Nephron (organoid): ENCODE data around the gene RALGAPB.

Source experiments
- H3K27ac Mint-ChIP-seq, 3 experiments: 2 replicates each; pipeline ENCODE4 v1.8.0; 2020; ENCODE audit warnings: mixed read lengths in 3 of 3, mild to moderate bottlenecking in 2 of 3, moderate library complexity in 1 of 3
- H3K27me3 Mint-ChIP-seq: 2 replicates; pipeline ENCODE4 v1.8.0; 2021; ENCODE audit warnings: low read depth, mild to moderate bottlenecking, moderate library complexity, mixed read lengths
- H3K36me3 Mint-ChIP-seq: 2 replicates; pipeline ENCODE4 v1.8.0; 2020; ENCODE audit warnings: low read depth, mixed read lengths
- H3K4me1 Mint-ChIP-seq: 2 replicates; pipeline ENCODE4 v1.8.0; 2020; ENCODE audit warnings: mixed read lengths
- H3K4me3 Mint-ChIP-seq, 3 experiments: 2 replicates each; pipeline ENCODE4 v1.8.0; 2020; ENCODE audit warnings: mild to moderate bottlenecking in 3 of 3, mixed read lengths in 3 of 3, moderate library complexity in 2 of 3
- H3K9me3 Mint-ChIP-seq: 2 replicates; pipeline ENCODE4 v1.8.0; 2020; ENCODE audit warnings: mixed read lengths
- TF ChIP-seq, protein P1 (sequence below), 3 experiments: fragments of 200-600 bp; sonication (generic); IDR thresholded peaks; one replicate each; pipeline ENCODE4 v1.5.0; 2021; ENCODE audit warnings: antibody characterized with exemption in 3 of 3; ENCODE audit not compliant: unreplicated experiment in 3 of 3

RALGAPB gene

DNA sequence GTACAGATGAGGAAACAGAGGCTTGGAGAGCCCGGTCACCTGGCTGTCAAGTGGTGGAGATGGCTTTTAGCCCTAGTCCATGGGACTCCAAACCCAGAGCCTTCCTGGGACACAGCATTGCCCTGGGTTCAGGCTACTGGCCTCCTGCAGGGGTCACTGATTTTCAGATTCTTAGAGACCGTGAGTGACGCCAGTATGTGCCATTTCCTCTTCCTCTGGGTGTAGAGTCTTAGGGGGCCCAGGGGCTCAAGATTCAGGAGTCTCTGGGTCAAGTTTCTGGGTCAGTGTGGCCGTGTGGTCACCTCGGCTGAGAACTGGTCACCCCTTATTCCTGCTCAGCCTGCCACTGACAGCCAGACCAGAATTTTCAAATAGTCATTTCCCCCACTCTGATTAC is 129.5 kb downstream of the RALGAPB start:
- peaks cover 78% of the 10 kb centered on the region for H3K27me3 Mint-ChIP-seq
- no peaks in the 10 kb centered on the region for H3K9me3 Mint-ChIP-seq
- H3K4me3 Mint-ChIP-seq = peak overlapping the region in 1 of 3 experiments; percentile 20
- TF ChIP-seq, protein P1, sequence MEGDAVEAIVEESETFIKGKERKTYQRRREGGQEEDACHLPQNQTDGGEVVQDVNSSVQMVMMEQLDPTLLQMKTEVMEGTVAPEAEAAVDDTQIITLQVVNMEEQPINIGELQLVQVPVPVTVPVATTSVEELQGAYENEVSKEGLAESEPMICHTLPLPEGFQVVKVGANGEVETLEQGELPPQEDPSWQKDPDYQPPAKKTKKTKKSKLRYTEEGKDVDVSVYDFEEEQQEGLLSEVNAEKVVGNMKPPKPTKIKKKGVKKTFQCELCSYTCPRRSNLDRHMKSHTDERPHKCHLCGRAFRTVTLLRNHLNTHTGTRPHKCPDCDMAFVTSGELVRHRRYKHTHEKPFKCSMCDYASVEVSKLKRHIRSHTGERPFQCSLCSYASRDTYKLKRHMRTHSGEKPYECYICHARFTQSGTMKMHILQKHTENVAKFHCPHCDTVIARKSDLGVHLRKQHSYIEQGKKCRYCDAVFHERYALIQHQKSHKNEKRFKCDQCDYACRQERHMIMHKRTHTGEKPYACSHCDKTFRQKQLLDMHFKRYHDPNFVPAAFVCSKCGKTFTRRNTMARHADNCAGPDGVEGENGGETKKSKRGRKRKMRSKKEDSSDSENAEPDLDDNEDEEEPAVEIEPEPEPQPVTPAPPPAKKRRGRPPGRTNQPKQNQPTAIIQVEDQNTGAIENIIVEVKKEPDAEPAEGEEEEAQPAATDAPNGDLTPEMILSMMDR (IDR thresholded peaks at IDR 0.05; ENCODE audit: unreplicated experiment in 3 of 3) = no peak
- no peak overlapping the region for H3K27ac Mint-ChIP-seq
- H3K4me1 Mint-ChIP-seq = peaks cover 12% of the 10 kb centered on the region
- no peaks in the 10 kb centered on the region for H3K36me3 Mint-ChIP-seq

DNA sequence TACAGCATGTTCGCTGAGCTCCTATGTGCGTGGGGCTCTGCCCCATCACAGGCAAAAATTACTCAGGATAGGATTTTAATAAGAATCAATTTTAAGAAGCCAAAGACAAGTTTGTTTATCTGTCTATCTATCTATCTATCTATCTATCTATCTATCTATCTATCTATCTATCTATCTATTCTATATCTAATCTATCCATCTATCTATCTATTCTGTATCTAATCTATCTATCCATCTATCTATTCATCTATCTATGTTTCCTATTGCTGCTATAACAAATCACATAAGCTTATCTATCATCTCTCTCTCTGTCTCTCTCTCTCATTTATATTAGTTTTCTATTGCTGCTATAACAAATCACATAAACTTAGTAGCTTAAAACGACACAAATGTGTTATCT is 130.6 kb downstream of the RALGAPB start:
- H3K36me3 Mint-ChIP-seq = no peaks in the 10 kb centered on the region
- TF ChIP-seq, protein P1 (IDR thresholded peaks at IDR 0.05; ENCODE audit: unreplicated experiment in 3 of 3) = no peak
- H3K4me1 Mint-ChIP-seq = peaks cover 12% of the 10 kb centered on the region

DNA sequence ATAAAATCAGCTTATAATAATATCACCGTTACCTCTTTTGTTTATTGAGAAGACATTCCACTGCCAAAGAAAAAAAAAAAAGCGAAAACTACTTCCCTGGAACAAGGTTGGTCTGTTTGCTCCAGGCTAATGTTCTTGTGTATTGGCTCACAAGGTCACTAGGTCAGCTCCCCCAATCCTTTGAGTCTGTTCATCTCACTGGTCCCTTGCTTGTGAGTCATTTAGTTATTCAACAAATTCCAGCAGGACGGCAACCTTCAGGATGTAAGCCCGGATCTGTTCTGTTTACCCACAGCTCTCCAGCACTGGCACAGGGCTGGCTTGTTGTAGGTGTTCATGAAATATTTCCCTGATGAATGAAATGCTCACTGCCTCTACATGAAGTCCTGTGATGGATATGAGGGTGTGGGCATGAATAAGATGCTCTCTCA is 132.2 kb downstream of the RALGAPB start:
- H3K27me3 Mint-ChIP-seq = peaks cover 80% of the 10 kb centered on the region
- no peaks in the 10 kb centered on the region for H3K36me3 Mint-ChIP-seq
- H3K4me1 Mint-ChIP-seq = peaks cover 12% of the 10 kb centered on the region
- no peak overlapping the region for H3K27ac Mint-ChIP-seq
- no peak overlapping the region for H3K4me3 Mint-ChIP-seq
- H3K9me3 Mint-ChIP-seq = no peaks in the 10 kb centered on the region
- TF ChIP-seq, protein P1 (IDR thresholded peaks at IDR 0.05; ENCODE audit: unreplicated experiment in 3 of 3) = no peak

More for the DNA sequence above, 130.6 kb downstream of the RALGAPB start:
- Mint-ChIP-seq H3K27ac (no peak overlapping the region), H3K27me3 (peaks cover 79% of the 10 kb centered on the region), H3K9me3 (no peaks in the 10 kb centered on the region), H3K4me3 (no peak overlapping the region)

DNA sequence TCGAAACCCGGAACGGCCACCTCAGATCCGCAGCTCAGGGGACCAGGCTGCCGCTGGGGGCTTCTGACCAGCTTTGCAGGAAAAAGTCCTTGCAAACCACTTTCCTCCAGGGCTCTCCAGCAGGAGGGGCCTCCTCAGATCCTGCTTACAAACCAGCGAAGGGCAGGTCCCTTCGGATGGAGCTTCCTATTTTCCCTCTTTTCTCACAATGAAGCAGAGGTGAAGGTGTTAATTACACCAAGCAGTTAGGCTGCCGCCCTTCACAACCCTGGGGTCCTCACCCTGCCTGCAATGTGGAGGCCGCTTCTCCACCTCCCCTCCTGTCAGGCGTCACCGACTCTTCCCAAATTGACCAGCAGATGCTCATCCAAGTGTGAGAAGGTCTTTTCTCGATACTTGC is 134.7 kb downstream of the RALGAPB start:
- Mint-ChIP-seq H3K9me3 (no peaks in the 10 kb centered on the region), H3K27ac (no peak overlapping the region), H3K4me1 (peaks cover 3% of the 10 kb centered on the region), H3K36me3 (no peaks in the 10 kb centered on the region), H3K27me3 (peaks cover 61% of the 10 kb centered on the region), H3K4me3 (no peak overlapping the region)
- TF ChIP-seq, protein P1 (IDR thresholded peaks at IDR 0.05; ENCODE audit: unreplicated experiment in 3 of 3) = no peak

DNA sequence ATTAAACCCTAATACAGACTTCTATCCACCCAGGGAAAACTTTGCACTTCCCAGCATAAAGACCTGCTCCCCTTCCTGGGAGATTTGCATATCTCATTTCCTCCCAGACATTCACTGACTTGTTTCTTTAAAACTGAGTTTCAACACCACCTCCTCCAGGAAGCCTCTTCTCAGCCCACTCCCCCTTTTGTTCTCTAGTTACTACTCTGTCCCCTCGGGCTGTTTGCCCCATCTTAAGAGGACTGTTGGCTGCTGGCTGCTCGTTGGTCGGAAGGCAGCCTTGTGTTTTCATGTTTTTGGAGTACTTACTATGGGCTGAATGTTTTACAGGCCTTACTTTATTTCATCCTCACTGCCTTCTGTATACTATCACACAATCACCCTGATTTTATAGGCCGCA is 135.5 kb downstream of the RALGAPB start:
- no peak overlapping the region for H3K4me3 Mint-ChIP-seq
- H3K27ac Mint-ChIP-seq = no peak overlapping the region
- no peaks in the 10 kb centered on the region for H3K4me1 Mint-ChIP-seq
- H3K27me3 Mint-ChIP-seq = peaks cover 56% of the 10 kb centered on the region
- no peaks in the 10 kb centered on the region for H3K9me3 Mint-ChIP-seq
- H3K36me3 Mint-ChIP-seq = no peaks in the 10 kb centered on the region
- TF ChIP-seq, protein P1 (IDR thresholded peaks at IDR 0.05; ENCODE audit: unreplicated experiment in 3 of 3) = no peak

DNA sequence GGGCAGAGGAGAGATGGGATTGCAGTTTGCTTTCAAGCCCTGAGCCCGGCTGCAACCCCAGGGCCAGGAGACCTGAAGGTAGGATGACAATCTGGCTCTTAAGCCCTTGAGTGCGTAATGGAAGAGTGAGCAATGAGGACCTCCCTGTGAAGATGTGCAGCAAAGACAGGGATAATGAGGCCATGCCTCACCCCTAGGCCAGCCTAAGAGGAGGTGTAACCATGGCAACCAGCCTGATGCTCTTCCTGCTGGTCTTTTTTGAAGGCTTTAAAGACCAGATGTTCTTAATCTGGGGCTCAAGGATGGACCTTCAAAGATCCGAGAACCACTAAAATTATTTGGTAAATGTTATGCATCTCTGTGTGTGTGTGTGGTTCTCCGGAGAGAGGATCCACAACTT is 137.2 kb downstream of the RALGAPB start:
- Mint-ChIP-seq H3K4me3 (no peak overlapping the region), H3K36me3 (no peaks in the 10 kb centered on the region), H3K4me1 (no peaks in the 10 kb centered on the region), H3K27me3 (peaks cover 54% of the 10 kb centered on the region), H3K27ac (no peak overlapping the region), H3K9me3 (no peaks in the 10 kb centered on the region)
- TF ChIP-seq, protein P1 (IDR thresholded peaks at IDR 0.05; ENCODE audit: unreplicated experiment in 3 of 3) = no peak
